ENCODE measurements around the gene MKNK1. TPM values are rescaled to one million over a fixed set of nuclear protein-coding genes. Genes with fewer than 3 reads are reported as not detected.

The MKNK1 gene
- polyA plus RNA-seq, 1 of the 3 experiments (the other 2 are of a cell fraction) = 28.2 TPM

DNA sequence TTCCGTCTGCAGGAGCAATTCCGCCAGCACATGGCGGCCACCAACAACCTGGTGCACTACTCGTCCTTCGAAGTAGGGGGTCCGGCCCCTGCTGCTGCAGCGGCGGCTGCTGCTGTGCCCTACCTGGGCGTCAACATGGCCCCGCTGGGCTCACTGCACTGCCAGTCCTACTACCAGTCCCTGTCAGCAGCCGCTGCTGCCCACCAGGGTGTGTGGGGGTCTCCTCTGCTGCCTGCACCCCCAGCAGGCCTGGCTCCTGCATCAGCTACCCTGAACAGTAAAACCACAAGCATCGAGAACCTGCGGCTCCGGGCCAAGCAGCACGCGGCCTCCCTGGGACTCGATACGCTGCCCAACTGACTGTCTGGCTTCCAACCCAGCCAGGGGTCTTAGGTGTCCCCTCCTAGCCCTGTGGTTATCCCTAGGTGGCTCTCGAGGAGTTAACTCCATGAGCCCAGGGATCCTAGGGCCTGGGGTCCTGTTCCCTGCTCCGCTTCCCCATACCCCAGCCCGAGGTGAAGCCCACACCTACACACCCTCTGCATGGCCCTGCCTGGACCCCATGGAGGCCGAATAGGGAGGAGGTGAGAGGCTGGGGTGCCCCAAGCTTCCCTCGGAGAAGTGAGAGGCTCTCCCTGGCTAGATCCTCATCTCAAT lies 91.8 kb downstream of the MKNK1 start:
- Histone ChIP-seq H3K9ac (no peak overlapping the region), H3K9me2 (no peaks in the 10 kb centered on the region), H3K4me1 (ENCODE audit: control insufficient read depth in 1 of 2, insufficient read depth in 2 of 2, low read depth in 1 of 2, low read length in 1 of 2) (peaks cover 0 to 8% of the 10 kb centered on the region in 2 experiments; a peak in 1 of 4 replicates), H2AFZ (ENCODE audit: low read depth) (no peak overlapping the region), H3K9me3 (no peaks in the 10 kb centered on the region), H4K20me1 (ENCODE audit: insufficient read depth) (no peaks in the 10 kb centered on the region), H3K27ac (ENCODE audit: low read depth in 2 of 2, low read length in 1 of 2) (no peak overlapping the region), H3K4me2 (no peak overlapping the region), H3K79me2 (ENCODE audit: insufficient read depth) (no peaks in the 10 kb centered on the region), H3K27me3 (ENCODE audit: insufficient read depth) (no peaks in the 10 kb centered on the region), H3K36me3 (replicated peaks in 1 of 2; ENCODE audit: control insufficient read depth in 1 of 2, insufficient read depth in 2 of 2, low read length in 1 of 2) (no peaks in the 10 kb centered on the region), H3K4me3 (ENCODE audit: low read depth in 2 of 2, low read length in 1 of 2) (no peak overlapping the region), H3F3A (replicated peaks; ENCODE audit: insufficient read depth) (no peaks in the 10 kb centered on the region)
- 87% methylated on average over 13 of the region's 23 CpGs for WGBS (ENCODE audit: low lambda C conversion rate)
- ChIA-PET CTCF (interaction anchor here (0.9 to 2.5 kb wide), 7 partner anchors 12 to 65 kb away, joined by 3 to 9 read pairs (median 5); no protein-coding TSS in a partner anchor), POLR2A (no interaction called here)
- TF ChIP-seq, protein P1, sequence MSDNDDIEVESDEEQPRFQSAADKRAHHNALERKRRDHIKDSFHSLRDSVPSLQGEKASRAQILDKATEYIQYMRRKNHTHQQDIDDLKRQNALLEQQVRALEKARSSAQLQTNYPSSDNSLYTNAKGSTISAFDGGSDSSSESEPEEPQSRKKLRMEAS (IDR thresholded peaks at IDR 0.05; ENCODE audit: low read depth) = no peak
- TF ChIP-seq GABPA (IDR thresholded peaks at IDR 0.05; ENCODE audit: low read depth) (no peak), FOXJ3 (CRISPR knock-in tag; IDR thresholded peaks at IDR 0.05) (no peak), RFX5 (IDR thresholded peaks at IDR 0.05; ENCODE audit: low read length) (no peak), RAD21 (IDR thresholded peaks at IDR 0.05; ENCODE audit: low read length) (no peak), FOXM1 (IDR thresholded peaks at IDR 0.05; ENCODE audit: low read depth) (no peak), NFIC (IDR thresholded peaks at IDR 0.05; ENCODE audit: borderline replicate concordance) (no peak), EZH2phosphoT487 (IDR thresholded peaks at IDR 0.05; ENCODE audit: borderline replicate concordance, low read depth) (no peak), SMC3 (IDR thresholded peaks at IDR 0.05; ENCODE audit: low read depth, low read length) (no peak), MXI1 (IDR thresholded peaks at IDR 0.05; ENCODE audit: low read depth, low read length) (no peak), RCOR1 (IDR thresholded peaks at IDR 0.05; ENCODE audit: low read length) (no peak)
- TF ChIP-seq, protein P2, sequence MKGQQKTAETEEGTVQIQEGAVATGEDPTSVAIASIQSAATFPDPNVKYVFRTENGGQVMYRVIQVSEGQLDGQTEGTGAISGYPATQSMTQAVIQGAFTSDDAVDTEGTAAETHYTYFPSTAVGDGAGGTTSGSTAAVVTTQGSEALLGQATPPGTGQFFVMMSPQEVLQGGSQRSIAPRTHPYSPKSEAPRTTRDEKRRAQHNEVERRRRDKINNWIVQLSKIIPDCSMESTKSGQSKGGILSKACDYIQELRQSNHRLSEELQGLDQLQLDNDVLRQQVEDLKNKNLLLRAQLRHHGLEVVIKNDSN (IDR thresholded peaks at IDR 0.05; ENCODE audit: borderline replicate concordance, low read depth) = no peak
- TF ChIP-seq, protein P3, sequence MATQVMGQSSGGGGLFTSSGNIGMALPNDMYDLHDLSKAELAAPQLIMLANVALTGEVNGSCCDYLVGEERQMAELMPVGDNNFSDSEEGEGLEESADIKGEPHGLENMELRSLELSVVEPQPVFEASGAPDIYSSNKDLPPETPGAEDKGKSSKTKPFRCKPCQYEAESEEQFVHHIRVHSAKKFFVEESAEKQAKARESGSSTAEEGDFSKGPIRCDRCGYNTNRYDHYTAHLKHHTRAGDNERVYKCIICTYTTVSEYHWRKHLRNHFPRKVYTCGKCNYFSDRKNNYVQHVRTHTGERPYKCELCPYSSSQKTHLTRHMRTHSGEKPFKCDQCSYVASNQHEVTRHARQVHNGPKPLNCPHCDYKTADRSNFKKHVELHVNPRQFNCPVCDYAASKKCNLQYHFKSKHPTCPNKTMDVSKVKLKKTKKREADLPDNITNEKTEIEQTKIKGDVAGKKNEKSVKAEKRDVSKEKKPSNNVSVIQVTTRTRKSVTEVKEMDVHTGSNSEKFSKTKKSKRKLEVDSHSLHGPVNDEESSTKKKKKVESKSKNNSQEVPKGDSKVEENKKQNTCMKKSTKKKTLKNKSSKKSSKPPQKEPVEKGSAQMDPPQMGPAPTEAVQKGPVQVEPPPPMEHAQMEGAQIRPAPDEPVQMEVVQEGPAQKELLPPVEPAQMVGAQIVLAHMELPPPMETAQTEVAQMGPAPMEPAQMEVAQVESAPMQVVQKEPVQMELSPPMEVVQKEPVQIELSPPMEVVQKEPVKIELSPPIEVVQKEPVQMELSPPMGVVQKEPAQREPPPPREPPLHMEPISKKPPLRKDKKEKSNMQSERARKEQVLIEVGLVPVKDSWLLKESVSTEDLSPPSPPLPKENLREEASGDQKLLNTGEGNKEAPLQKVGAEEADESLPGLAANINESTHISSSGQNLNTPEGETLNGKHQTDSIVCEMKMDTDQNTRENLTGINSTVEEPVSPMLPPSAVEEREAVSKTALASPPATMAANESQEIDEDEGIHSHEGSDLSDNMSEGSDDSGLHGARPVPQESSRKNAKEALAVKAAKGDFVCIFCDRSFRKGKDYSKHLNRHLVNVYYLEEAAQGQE (IDR thresholded peaks at IDR 0.05; ENCODE audit: low read depth, low read length) = no peak
- TF ChIP-seq, protein P4, sequence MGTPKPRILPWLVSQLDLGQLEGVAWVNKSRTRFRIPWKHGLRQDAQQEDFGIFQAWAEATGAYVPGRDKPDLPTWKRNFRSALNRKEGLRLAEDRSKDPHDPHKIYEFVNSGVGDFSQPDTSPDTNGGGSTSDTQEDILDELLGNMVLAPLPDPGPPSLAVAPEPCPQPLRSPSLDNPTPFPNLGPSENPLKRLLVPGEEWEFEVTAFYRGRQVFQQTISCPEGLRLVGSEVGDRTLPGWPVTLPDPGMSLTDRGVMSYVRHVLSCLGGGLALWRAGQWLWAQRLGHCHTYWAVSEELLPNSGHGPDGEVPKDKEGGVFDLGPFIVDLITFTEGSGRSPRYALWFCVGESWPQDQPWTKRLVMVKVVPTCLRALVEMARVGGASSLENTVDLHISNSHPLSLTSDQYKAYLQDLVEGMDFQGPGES (IDR thresholded peaks at IDR 0.05; ENCODE audit: low read depth, low read length) = no peak
- no peak for DNase-seq

Measured in SK-N-SH (cell line).